SK-N-SH (cell line): ENCODE results near the gene RPH3AL. TPM values are rescaled to one million over a fixed set of nuclear protein-coding genes. Genes with fewer than 3 reads are reported as not detected.

Experiments used
- CTCF ChIA-PET: fragments of 300-600, 350-600 bp; formaldehyde crosslinking; extraction: SDS; loops from one replicate; lab custom pipeline; 2021; lab: Yijun Ruan, JAX
- POLR2A ChIA-PET: fragments of 350-600 bp; sonication (Branson Sonifier 250); formaldehyde crosslinking; extraction: SDS; loops from one replicate; lab custom pipeline; 2020; ENCODE audit warnings: antibody characterized with exemption, inconsistent platforms; lab: Yijun Ruan, JAX
- DNase-seq: peaks from one replicate; pipeline ENCODE4 v3.0.0; 2012
- H2AFZ ChIP-seq: fragments of 200-600 bp; sonication (generic); 2 replicates; pipeline ENCODE4 v1.8.1; 2016; ENCODE audit warnings: antibody characterized with exemption, mild to moderate bottlenecking, low read depth
- H3F3A ChIP-seq: fragments of 200-600 bp; sonication (generic); replicated peaks from 2 replicates; pipeline ENCODE3; 2016; ENCODE audit warnings: antibody characterized with exemption, mild to moderate bottlenecking; ENCODE audit not compliant: insufficient read depth
- H3K27ac ChIP-seq, 2 experiments: fragments of 200-500 bp in 1 of 2; fragments of 200-600 bp in 1 of 2; sonication (Bioruptor generic) in 1 of 2; sonication (generic), shearing (Covaris generic) in 1 of 2; 2 replicates each; pipeline versions ENCODE4 v1.5.1 to v1.6.1; 2014 to 2016; ENCODE audit warnings: low read depth in 2 of 2, inconsistent platforms in 1 of 2, low read length in 1 of 2, mild to moderate bottlenecking in 1 of 2, mixed read lengths in 1 of 2
- H3K27me3 ChIP-seq: fragments of 200-600 bp; sonication (generic), shearing (Covaris generic); 2 replicates; pipeline ENCODE4 v1.6.1; 2016; ENCODE audit warnings: mixed run types; ENCODE audit not compliant: insufficient read depth
- H3K36me3 ChIP-seq, 2 experiments: fragments of 200-500 bp in 1 of 2; fragments of 200-600 bp in 1 of 2; sonication (Bioruptor generic) in 1 of 2; sonication (generic) in 1 of 2; replicated peaks in 1 of 2; 2 replicates each; pipeline versions ENCODE3 to v1.5.1; 2014 to 2016; ENCODE audit warnings: low read length in 1 of 2, mild to moderate bottlenecking in 1 of 2; ENCODE audit not compliant: insufficient read depth in 2 of 2, control insufficient read depth in 1 of 2
- H3K4me1 ChIP-seq, 2 experiments: fragments of 200-500 bp in 1 of 2; fragments of 200-600 bp in 1 of 2; sonication (Bioruptor generic) in 1 of 2; sonication (generic), shearing (Covaris generic) in 1 of 2; 2 replicates each; pipeline versions ENCODE4 v1.5.1 to v1.6.1; 2014 to 2016; ENCODE audit warnings: low read depth in 1 of 2, low read length in 1 of 2, mixed run types in 1 of 2; ENCODE audit not compliant: insufficient read depth in 2 of 2, control insufficient read depth in 1 of 2
- H3K4me2 ChIP-seq: fragments of 200-600 bp; sonication (generic), shearing (Covaris generic); 2 replicates; pipeline ENCODE4 v1.6.1; 2017; ENCODE audit warnings: mixed run types
- H3K4me3 ChIP-seq, 2 experiments: fragments of 200-500 bp in 1 of 2; fragments of 200-600 bp in 1 of 2; sonication (Bioruptor generic) in 1 of 2; sonication (generic), shearing (Covaris generic) in 1 of 2; 2 replicates each; pipeline versions ENCODE4 v1.5.1 to v1.8.1; 2014 to 2016; ENCODE audit warnings: low read depth in 2 of 2, inconsistent platforms in 1 of 2, low read length in 1 of 2, mild to moderate bottlenecking in 1 of 2, mixed read lengths in 1 of 2, moderate library complexity in 1 of 2
- H3K79me2 ChIP-seq: fragments of 200-600 bp; sonication (generic); 2 replicates; pipeline ENCODE4 v1.8.1; 2017; ENCODE audit warnings: mild to moderate bottlenecking; ENCODE audit not compliant: insufficient read depth
- H3K9ac ChIP-seq: fragments of 200-600 bp; sonication (generic); 2 replicates; pipeline ENCODE4 v1.6.1; 2017; ENCODE audit warnings: mixed run types
- H3K9me2 ChIP-seq: fragments of 200-600 bp; sonication (generic); 2 replicates; pipeline ENCODE4 v1.6.1; 2017; ENCODE audit warnings: mixed run types
- H3K9me3 ChIP-seq: fragments of 200-600 bp; sonication (generic); 2 replicates; pipeline ENCODE4 v1.6.1; 2017; ENCODE audit warnings: mixed run types, mild to moderate bottlenecking, moderate library complexity
- H4K20me1 ChIP-seq: fragments of 200-600 bp; sonication (generic); 2 replicates; pipeline ENCODE4 v1.6.1; 2017; ENCODE audit warnings: mild to moderate bottlenecking, mixed run types; ENCODE audit not compliant: insufficient read depth
- CHD2 ChIP-seq: fragments of 150-350 bp; IDR thresholded peaks from 2 replicates; pipeline ENCODE4 v1.6.1; 2018; ENCODE audit warnings: low read length; ENCODE audit not compliant: partially characterized antibody
- CTCF ChIP-seq: fragments of 200-600 bp; sonication (generic); IDR thresholded peaks from 2 replicates; pipeline ENCODE4 v1.6.1; 2017; ENCODE audit warnings: antibody characterized with exemption, mild to moderate bottlenecking, moderate library complexity
- EP300 ChIP-seq, 2 experiments: IDR thresholded peaks; 2 replicates each; pipeline versions ENCODE4 v1.4.0 to v1.6.1; 2012; ENCODE audit warnings: borderline replicate concordance in 1 of 2, low read depth in 1 of 2, low read length in 1 of 2
- EZH2phosphoT487 ChIP-seq: fragments of 200-600 bp; sonication (generic); IDR thresholded peaks from 2 replicates; pipeline ENCODE4 v1.6.1; 2017; ENCODE audit warnings: low read depth, mixed run types, mild to moderate bottlenecking, antibody characterized with exemption, moderate library complexity, borderline replicate concordance
- FOSL2 ChIP-seq: IDR thresholded peaks from 2 replicates; pipeline ENCODE4 v1.4.0; 2012; ENCODE audit warnings: low read depth, mild to moderate bottlenecking, moderate library complexity, borderline replicate concordance
- FOXJ3 ChIP-seq: sonication (generic); formaldehyde crosslinking; IDR thresholded peaks from 2 replicates; pipeline ENCODE4 v1.5.1; 2020; ENCODE audit warnings: mild to moderate bottlenecking, missing genetic modification reagents
- GABPA ChIP-seq: IDR thresholded peaks from 2 replicates; pipeline ENCODE4 v1.4.0; 2012; ENCODE audit warnings: low read depth, mild to moderate bottlenecking
- GATA2 ChIP-seq: sonication (generic); formaldehyde crosslinking; IDR thresholded peaks from 2 replicates; pipeline ENCODE4 v1.5.0; 2020; ENCODE audit warnings: mild to moderate bottlenecking, missing genetic modification reagents
- JUND ChIP-seq: IDR thresholded peaks from 2 replicates; pipeline ENCODE4 v1.4.0; 2012
- MAX ChIP-seq: IDR thresholded peaks from 2 replicates; pipeline ENCODE4 v1.4.0; 2012; ENCODE audit warnings: low read depth
- MXI1 ChIP-seq: IDR thresholded peaks from 2 replicates; pipeline ENCODE4 v1.6.1; 2012; ENCODE audit warnings: mild to moderate bottlenecking, low read depth, low read length, improper control_type of control experiment
- NRF1 ChIP-seq: IDR thresholded peaks from 2 replicates; pipeline ENCODE4 v1.6.1; 2012; ENCODE audit warnings: low read depth, mild to moderate bottlenecking, low read length
- RAD21 ChIP-seq: IDR thresholded peaks from 2 replicates; pipeline ENCODE4 v1.6.1; 2012; ENCODE audit warnings: mild to moderate bottlenecking, low read length
- RCOR1 ChIP-seq: fragments of 150-350 bp; IDR thresholded peaks from 2 replicates; pipeline ENCODE4 v1.6.1; 2017; ENCODE audit warnings: antibody characterized with exemption, low read length
- REST ChIP-seq: IDR thresholded peaks from 2 replicates; pipeline ENCODE4 v1.6.1; 2012; ENCODE audit warnings: mild to moderate bottlenecking, low read depth, low read length, moderate library complexity
- SMC3 ChIP-seq: IDR thresholded peaks from 2 replicates; pipeline ENCODE4 v1.6.1; 2012; ENCODE audit warnings: low read depth, low read length, improper control_type of control experiment
- TAF1 ChIP-seq: IDR thresholded peaks from 2 replicates; pipeline ENCODE4 v1.6.1; 2012; ENCODE audit warnings: low read depth, mild to moderate bottlenecking, low read length, moderate library complexity, borderline replicate concordance
- TEAD4 ChIP-seq: IDR thresholded peaks from 2 replicates; pipeline ENCODE4 v1.4.0; 2012; ENCODE audit warnings: mild to moderate bottlenecking, borderline replicate concordance; ENCODE audit not compliant: insufficient read depth
- USF1 ChIP-seq: IDR thresholded peaks from 2 replicates; pipeline ENCODE4 v1.4.0; 2012; ENCODE audit warnings: low read depth, borderline replicate concordance
- USF2 ChIP-seq: fragments of 150-350 bp; IDR thresholded peaks from 2 replicates; pipeline ENCODE4 v1.6.1; 2017; ENCODE audit warnings: antibody characterized with exemption, low read length, low read depth, borderline replicate concordance
- YY1 ChIP-seq: IDR thresholded peaks from 2 replicates; pipeline ENCODE4 v1.4.0; 2012; ENCODE audit warnings: low read depth, mild to moderate bottlenecking
- WGBS: methylation state at CpG from one replicate; pipeline ENCODE4 v1.1.6; 2017; ENCODE audit warnings: low lambda C conversion rate; 5-methylcytosine and 5-hydroxymethylcytosine counted together
- polyA plus RNA-seq, 3 experiments: library from polyadenylated mRNA; depleted of rRNA; stranded (reverse); fragments of >200 nt; gene quantifications; 2 replicates each; pipeline ENCODE4 v1.2.3, GENCODE V29; 2012

The RPH3AL gene
- polyA plus RNA-seq, 1 of the 3 experiments (the other 2 are of a cell fraction), result 2.9 TPM

- no peak for TF ChIP-seq FOSL2
- TF ChIP-seq MXI1, result no peak
- no peak for TF ChIP-seq JUND
- TF ChIP-seq CHD2, result no peak
- no peak for TF ChIP-seq FOXJ3 (CRISPR knock-in tag)
- no peak for TF ChIP-seq TEAD4
- no peak for TF ChIP-seq EZH2phosphoT487
- TF ChIP-seq USF2, result no peak
- no peak for TF ChIP-seq TAF1
Measured at GRCh38 chr17:357644-358043, 5.0 kb upstream of the RPH3AL start (continued).

GRCh38 chr17:356671-357434, 4.2 kb upstream of the RPH3AL start:
- ChIA-PET CTCF (no interaction called here), POLR2A (no interaction called here)
- no peak overlapping the region; a peak in 1 of 4 replicates for H3K27ac ChIP-seq
- no peak overlapping the region for H3K4me2 ChIP-seq
- no peak overlapping the region for H3K4me3 ChIP-seq
- no peaks in the 10 kb centered on the region for H3K9me2 ChIP-seq
- no peak overlapping the region for H2AFZ ChIP-seq
- H3K9ac ChIP-seq, result no peak overlapping the region
- TF ChIP-seq RAD21, result no peak
- no peak for TF ChIP-seq EP300 (IDR thresholded peaks at IDR 0.05; ENCODE audit: borderline replicate concordance in 1 of 2, low read depth in 1 of 2, low read length in 1 of 2)
- no peak for TF ChIP-seq SMC3
- no peak for TF ChIP-seq EZH2phosphoT487
- TF ChIP-seq GABPA, result no peak
- no peak for TF ChIP-seq GATA2 (CRISPR knock-in tag)
- TF ChIP-seq FOSL2, result no peak
- no peak for TF ChIP-seq CTCF
- TF ChIP-seq USF2, result no peak
- no peak for TF ChIP-seq RCOR1
- TF ChIP-seq JUND, result no peak
- TF ChIP-seq MAX, result no peak
- no peak for TF ChIP-seq YY1
- no peak for TF ChIP-seq NRF1
- no peak for TF ChIP-seq USF1
- no peak for TF ChIP-seq REST
- no peaks in the 10 kb centered on the region for H3K79me2 ChIP-seq
- 84% methylated on average over 20 of the region's 30 CpGs for WGBS
- H3F3A ChIP-seq, result no peaks in the 10 kb centered on the region
- H4K20me1 ChIP-seq, result no peaks in the 10 kb centered on the region
- no peak for DNase-seq
- no peaks in the 10 kb centered on the region for H3K27me3 ChIP-seq
- peaks cover 0 to 17% of the 10 kb centered on the region in 2 experiments; a peak in 1 of 4 replicates for H3K4me1 ChIP-seq
- H3K36me3 ChIP-seq, result no peaks in the 10 kb centered on the region
- H3K9me3 ChIP-seq, result no peaks in the 10 kb centered on the region
